ENCODE data around the gene SLC7A8. TPM values are rescaled to one million over a fixed set of nuclear protein-coding genes. Genes with fewer than 3 reads are reported as not detected.

Gene SLC7A8
- total and polyA plus RNA-seq, 10 of the 15 experiments (the other 5 are each of a cell fraction or from before 2014, with no cell fraction given), result 0.06 to 0.28 (median 0.21) TPM; not detected in 7

- ChIA-PET SMC1A (ENCODE audit: uncharacterized antibody, unreplicated experiment) (no interaction called here), CTCF (interaction anchor here (0.8 to 5.4 kb wide), 4 partner anchors 37 to 1816 kb away, joined by 3 to 30 read pairs (median 3); no protein-coding TSS in a partner anchor), POLR2A (no interaction called here), RAD21 (ENCODE audit: unreplicated experiment) (interaction anchor here (2.0 kb wide), 1 partner anchor 45 kb away, joined by 5 read pairs; no protein-coding TSS in a partner anchor)
- H3K27ac ChIP-seq (ENCODE audit: control insufficient read depth, insufficient read depth), result no peak overlapping the region
- H3K4me3 ChIP-seq, result no peak overlapping the region
- no peak overlapping the region for H2AFZ ChIP-seq (ENCODE audit: control insufficient read depth, low read depth, low read length)
- H3K9me3 ChIP-seq (replicated peaks; ENCODE audit: control insufficient read depth, insufficient read depth, low read length), result no peaks in the 10 kb centered on the region
- H3K9ac ChIP-seq (ENCODE audit: control insufficient read depth, insufficient read depth, low read length), result no peak overlapping the region
- no peak for ATAC-seq
- 26% methylated on average over 8 of the region's 10 CpGs for WGBS (ENCODE audit: insufficient coverage, insufficient replicate concordance, low lambda C conversion rate, missing lambda C conversion rate)
- H3K36me3 ChIP-seq (ENCODE audit: control insufficient read depth in 2 of 2, insufficient read depth in 2 of 2, low read length in 1 of 2), result no peaks in the 10 kb centered on the region
- no peak for FAIRE-seq
- H3K27me3 ChIP-seq (replicated peaks in 1 of 2; ENCODE audit: control insufficient read depth in 2 of 2, insufficient read depth in 2 of 2, low read length in 1 of 2), result peaks cover 0 to 7% of the 10 kb centered on the region in 2 experiments; a peak in 3 of 4 replicates
- no peaks in the 10 kb centered on the region for H3K4me1 ChIP-seq (ENCODE audit: control insufficient read depth, insufficient read depth, low read length)
- no TSS peak for BruUV-seq (replicated peaks)
- in situ Hi-C loops (cut with MboI), result no loop called here
- H3K79me2 ChIP-seq (ENCODE audit: control insufficient read depth, insufficient read depth, low read length), result no peaks in the 10 kb centered on the region
- H4K20me1 ChIP-seq (ENCODE audit: control insufficient read depth, insufficient read depth), result no peaks in the 10 kb centered on the region
- intact Hi-C loops (cut with micrococcal nuclease; ENCODE audit: unreplicated experiment), result no loop called here
- no peak for TF ChIP-seq BACH1 (IDR thresholded peaks at IDR 0.05; ENCODE audit: borderline replicate concordance)
- TF ChIP-seq NFYA (IDR thresholded peaks at IDR 0.05; ENCODE audit: borderline replicate concordance, low read depth, low read length), result no peak
- TF ChIP-seq ATF2 (IDR thresholded peaks at IDR 0.05; ENCODE audit: low read length), result no peak
- TF ChIP-seq EGR1 (IDR thresholded peaks at IDR 0.05; ENCODE audit: borderline replicate concordance in 1 of 2, low read depth in 2 of 2, low read length in 2 of 2), result no peak
- TF ChIP-seq HDAC6 (IDR thresholded peaks at IDR 0.05; ENCODE audit: unreplicated experiment), result no peak
- TF ChIP-seq SP1 (IDR thresholded peaks at IDR 0.05; ENCODE audit: low read depth, low read length), result no peak
- no peak for DNase-seq (ENCODE audit: low read depth, low spot score)
- no peak overlapping the region for H3K4me2 ChIP-seq (ENCODE audit: control insufficient read depth, insufficient read depth)
Measured at GRCh38 chr14:23113431-23114119, 69.9 kb downstream of the SLC7A8 start.

All from GM12878 (cell line).